Measurements from ENCODE around the gene WDR70. TPM values are rescaled to one million over a fixed set of nuclear protein-coding genes. Genes with fewer than 3 reads are reported as not detected.
"Not testable (repeated sequence)": the region's sequence is repeated elsewhere in the genome, so short reads cannot be mapped to it uniquely, and the experiment has no call there.

WDR70 gene
- total RNA-seq, 2 donors from 2014 or later: 16.2 to 27.1 TPM

DNA sequence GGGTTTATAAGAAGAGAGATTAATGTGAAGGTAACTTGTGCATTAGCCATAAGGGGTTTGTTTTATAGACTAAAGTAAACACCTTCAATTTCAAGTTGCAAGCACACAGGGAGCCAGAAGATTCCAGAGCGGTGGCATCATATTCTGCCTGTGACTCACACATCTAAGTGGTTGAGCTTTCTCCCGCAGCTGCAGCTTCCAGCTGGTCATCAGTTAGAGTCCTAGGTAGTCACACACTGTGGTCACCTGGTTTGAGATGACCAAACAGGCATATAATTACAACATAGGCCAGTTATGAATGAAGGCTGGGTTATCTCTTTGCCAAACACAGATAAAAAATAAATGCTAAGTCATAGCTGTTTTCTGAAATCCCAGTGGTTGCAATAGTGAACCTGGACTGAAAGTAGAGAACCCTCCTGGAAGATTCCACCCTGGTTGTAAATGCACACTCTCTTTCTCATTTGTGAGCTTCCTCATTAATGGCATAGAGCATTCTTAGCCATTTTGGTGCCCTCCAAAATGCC, 289.5 kb downstream of the WDR70 start:
- no peaks in the 10 kb centered on the region for H3K9me3 ChIP-seq

DNA sequence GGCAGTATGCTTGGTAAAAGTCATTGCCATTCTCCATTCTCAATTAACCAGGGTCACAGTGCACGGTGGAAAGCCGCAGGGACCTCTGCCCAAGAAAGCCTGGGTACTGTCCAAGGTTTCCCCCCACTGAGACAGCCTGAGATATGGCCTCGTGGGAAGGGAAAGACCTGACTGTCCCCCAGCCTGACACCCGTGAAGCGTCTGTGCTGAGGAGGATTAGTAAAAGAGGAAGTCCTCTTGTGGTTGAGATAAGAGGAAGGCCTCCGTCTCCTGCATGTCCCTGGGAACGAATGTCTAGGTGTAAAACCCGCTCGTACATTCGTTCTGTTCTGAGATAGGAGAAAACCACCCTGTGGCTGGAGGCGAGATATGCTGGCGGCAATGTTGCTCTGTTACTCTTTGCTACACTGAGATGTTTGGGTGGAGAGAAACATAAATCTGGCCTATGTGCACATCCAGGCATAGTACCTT, 293.0 kb downstream of the WDR70 start:
- WGBS: 57% methylated on average over 12 of the region's 12 CpGs

More for the DNA sequence above, 289.5 kb downstream of the WDR70 start:
- H3K36me3 ChIP-seq: no peaks in the 10 kb centered on the region
- DNase-seq (ENCODE audit: low spot score): peak; percentile 63
- H3K4me1 ChIP-seq (replicated peaks): peaks cover 14% of the 10 kb centered on the region
- intact Hi-C loops (cut with DNase I): no loop called here
- H3K4me3 ChIP-seq: no peak overlapping the region
- no peaks in the 10 kb centered on the region for H3K27me3 ChIP-seq (replicated peaks; ENCODE audit: insufficient read depth)
- WGBS: 9% methylated on average over 2 of the region's 2 CpGs
- H3K27ac ChIP-seq: peak overlapping the region in 1 of 2 donors; percentile 35
- TF ChIP-seq POLR2AphosphoS5 (IDR thresholded peaks at IDR 0.05) (peak; percentile 82), POLR2A (IDR thresholded peaks at IDR 0.05) (no peak)
- TF ChIP-seq, protein P1, sequence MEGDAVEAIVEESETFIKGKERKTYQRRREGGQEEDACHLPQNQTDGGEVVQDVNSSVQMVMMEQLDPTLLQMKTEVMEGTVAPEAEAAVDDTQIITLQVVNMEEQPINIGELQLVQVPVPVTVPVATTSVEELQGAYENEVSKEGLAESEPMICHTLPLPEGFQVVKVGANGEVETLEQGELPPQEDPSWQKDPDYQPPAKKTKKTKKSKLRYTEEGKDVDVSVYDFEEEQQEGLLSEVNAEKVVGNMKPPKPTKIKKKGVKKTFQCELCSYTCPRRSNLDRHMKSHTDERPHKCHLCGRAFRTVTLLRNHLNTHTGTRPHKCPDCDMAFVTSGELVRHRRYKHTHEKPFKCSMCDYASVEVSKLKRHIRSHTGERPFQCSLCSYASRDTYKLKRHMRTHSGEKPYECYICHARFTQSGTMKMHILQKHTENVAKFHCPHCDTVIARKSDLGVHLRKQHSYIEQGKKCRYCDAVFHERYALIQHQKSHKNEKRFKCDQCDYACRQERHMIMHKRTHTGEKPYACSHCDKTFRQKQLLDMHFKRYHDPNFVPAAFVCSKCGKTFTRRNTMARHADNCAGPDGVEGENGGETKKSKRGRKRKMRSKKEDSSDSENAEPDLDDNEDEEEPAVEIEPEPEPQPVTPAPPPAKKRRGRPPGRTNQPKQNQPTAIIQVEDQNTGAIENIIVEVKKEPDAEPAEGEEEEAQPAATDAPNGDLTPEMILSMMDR (IDR thresholded peaks at IDR 0.05): no peak

DNA sequence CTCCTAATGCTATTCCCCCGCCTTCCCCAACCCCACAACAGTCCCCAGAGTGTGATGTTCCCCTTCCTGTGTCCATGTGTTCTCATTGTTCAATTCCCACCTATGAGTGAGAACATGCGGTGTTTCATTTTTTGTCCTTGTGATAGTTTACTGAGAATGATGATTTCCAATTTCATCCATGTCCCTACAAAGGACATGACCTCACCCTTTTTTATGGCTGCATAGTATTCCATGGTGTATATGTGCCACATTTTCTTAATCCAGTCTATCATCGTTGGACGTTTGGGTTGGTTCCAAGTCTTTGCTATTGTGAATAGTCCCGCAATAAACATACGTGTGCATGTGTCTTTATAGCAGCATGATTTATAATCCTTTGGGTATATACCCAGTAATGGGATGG, 295.2 kb downstream of the WDR70 start:
- H3K27me3 ChIP-seq (replicated peaks; ENCODE audit: insufficient read depth); DNase-seq (ENCODE audit: low spot score); H3K9me3 ChIP-seq; H3K4me1 ChIP-seq (replicated peaks); H3K4me3 ChIP-seq; H3K27ac ChIP-seq; intact Hi-C loops (cut with DNase I); H3K36me3 ChIP-seq: not testable (repeated sequence)
- 95% methylated on average over 6 of the region's 6 CpGs for WGBS

More for the DNA sequence above, 293.0 kb downstream of the WDR70 start:
- H3K27me3 ChIP-seq (replicated peaks; ENCODE audit: insufficient read depth); H3K27ac ChIP-seq; H3K9me3 ChIP-seq; H3K36me3 ChIP-seq; H3K4me3 ChIP-seq; DNase-seq (ENCODE audit: low spot score); intact Hi-C loops (cut with DNase I): not testable (repeated sequence)
- peaks cover 14% of the 10 kb centered on the region for H3K4me1 ChIP-seq (replicated peaks)

DNA sequence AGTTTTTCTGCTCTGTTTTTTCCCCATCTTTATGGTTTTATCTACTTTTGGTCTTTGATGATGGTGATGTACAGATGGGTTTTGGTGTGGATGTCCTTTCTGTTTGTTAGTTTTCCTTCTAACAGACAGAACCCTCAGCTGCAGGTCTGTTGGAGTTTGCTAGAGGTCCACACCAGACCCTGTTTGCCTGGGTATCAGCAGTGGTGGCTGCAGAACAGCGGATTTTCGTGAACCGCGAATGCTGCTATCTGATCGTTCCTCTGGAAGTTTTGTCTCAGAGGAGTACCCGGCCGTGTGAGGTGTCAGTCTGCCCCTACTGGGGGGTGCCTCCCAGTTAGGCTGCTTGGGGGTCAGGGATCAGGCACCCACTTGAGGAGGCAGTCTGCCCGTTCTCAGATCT, 300.2 kb downstream of the WDR70 start:
- H3K36me3 ChIP-seq; H3K4me1 ChIP-seq (replicated peaks); H3K27ac ChIP-seq; H3K27me3 ChIP-seq (replicated peaks; ENCODE audit: insufficient read depth); DNase-seq (ENCODE audit: low spot score); intact Hi-C loops (cut with DNase I); H3K4me3 ChIP-seq; H3K9me3 ChIP-seq: not testable (repeated sequence)
- WGBS: 97% methylated on average over 8 of the region's 8 CpGs

DNA sequence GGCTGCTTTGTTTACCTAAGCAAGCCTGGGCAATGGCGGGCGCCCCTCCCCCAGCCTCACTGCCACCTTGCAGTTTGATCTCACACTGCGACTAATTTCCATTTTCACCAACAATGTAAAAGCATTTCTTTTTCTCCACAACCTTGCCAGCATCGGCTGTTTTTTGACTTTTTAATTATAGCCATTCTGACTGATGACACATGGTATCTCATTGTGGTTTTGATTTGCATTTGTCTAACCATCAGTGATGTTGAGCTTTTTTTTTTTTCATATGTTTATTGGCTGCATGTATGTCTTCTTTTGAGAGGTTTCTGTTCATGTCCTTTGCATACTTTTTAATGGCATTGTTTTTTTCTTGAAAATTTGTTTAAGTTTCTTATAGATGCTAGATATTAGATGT, 300.8 kb downstream of the WDR70 start:
- H3K36me3 ChIP-seq; intact Hi-C loops (cut with DNase I); H3K27me3 ChIP-seq (replicated peaks; ENCODE audit: insufficient read depth); H3K4me1 ChIP-seq (replicated peaks); H3K9me3 ChIP-seq; DNase-seq (ENCODE audit: low spot score); H3K27ac ChIP-seq; H3K4me3 ChIP-seq: not testable (repeated sequence)
- WGBS: 93% methylated on average over 4 of the region's 4 CpGs

DNA sequence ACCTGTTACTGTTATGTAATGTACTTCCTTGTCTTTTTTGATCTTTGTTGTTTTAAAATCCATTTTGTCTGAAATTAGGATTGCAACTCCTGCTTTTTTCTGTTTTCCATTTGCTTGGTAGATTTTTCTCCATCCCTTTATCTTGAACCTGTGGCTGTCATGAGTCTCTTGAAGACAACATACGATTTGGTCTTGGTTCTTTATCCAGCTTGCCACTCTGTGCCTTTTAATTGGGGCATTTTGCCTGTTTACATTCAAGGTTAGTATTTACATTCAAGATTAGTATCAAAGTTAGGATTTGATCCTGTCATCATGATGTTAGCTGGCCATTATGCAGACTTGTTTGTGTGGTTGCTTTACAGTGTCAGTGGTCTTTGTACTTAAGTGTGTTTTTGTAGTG, 304.0 kb downstream of the WDR70 start:
- Histone ChIP-seq H3K4me3 (no peak overlapping the region), H3K27ac (no peak overlapping the region), H3K9me3 (no peaks in the 10 kb centered on the region), H3K4me1 (replicated peaks) (no peaks in the 10 kb centered on the region), H3K27me3 (replicated peaks; ENCODE audit: insufficient read depth) (no peaks in the 10 kb centered on the region), H3K36me3 (no peaks in the 10 kb centered on the region)
- intact Hi-C loops (cut with DNase I): no loop called here
- TF ChIP-seq POLR2A (IDR thresholded peaks at IDR 0.05) (no peak), POLR2AphosphoS5 (IDR thresholded peaks at IDR 0.05) (no peak)
- TF ChIP-seq, protein P1 (IDR thresholded peaks at IDR 0.05): no peak
- DNase-seq (ENCODE audit: low spot score): no peak
- 82% methylated on average over 1 of the region's 1 CpG for WGBS

DNA sequence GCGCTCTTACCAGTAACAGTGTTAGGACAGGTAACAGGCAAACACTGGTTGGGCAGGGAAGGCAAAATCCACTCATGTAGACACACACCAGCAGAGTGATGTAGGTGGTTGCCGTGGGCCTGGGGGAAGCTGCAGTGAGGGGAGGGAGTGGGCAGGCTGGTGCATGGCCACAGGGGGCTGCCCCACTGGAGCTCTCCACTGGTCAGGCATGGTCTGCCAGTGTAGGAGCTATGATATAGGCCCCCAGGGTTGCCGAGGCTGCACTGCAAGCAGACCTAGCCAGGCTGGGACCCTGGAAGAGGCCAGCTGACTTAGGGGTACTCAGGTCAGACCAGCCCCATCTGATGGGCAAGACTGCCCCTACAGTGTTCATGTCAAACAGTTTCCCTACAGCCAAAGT, 306.1 kb downstream of the WDR70 start:
- H3K36me3 ChIP-seq: no peaks in the 10 kb centered on the region
- no peaks in the 10 kb centered on the region for H3K27me3 ChIP-seq (replicated peaks; ENCODE audit: insufficient read depth)
- H3K9me3 ChIP-seq: no peaks in the 10 kb centered on the region
- H3K4me1 ChIP-seq (replicated peaks): no peaks in the 10 kb centered on the region
- intact Hi-C loops (cut with DNase I): no loop called here
- DNase-seq (ENCODE audit: low spot score): no peak
- TF ChIP-seq POLR2AphosphoS5 (IDR thresholded peaks at IDR 0.05) (no peak), POLR2A (IDR thresholded peaks at IDR 0.05) (no peak)
- TF ChIP-seq, protein P1 (IDR thresholded peaks at IDR 0.05): no peak
- H3K27ac ChIP-seq: no peak overlapping the region
- WGBS: 92% methylated on average over 3 of the region's 3 CpGs
- no peak overlapping the region for H3K4me3 ChIP-seq

All from prostate gland (tissue), 2 donors.